Activated T-helper 17 cell treated with anti-CD3 and anti-CD28 coated beads, Interleukin-2, amount 50 U/mL, for 72 hours (primary cell): Measurements from ENCODE around the gene ACTRT2. TPM values are rescaled to one million over a fixed set of nuclear protein-coding genes. Genes with fewer than 3 reads are reported as not detected.

ENCODE experiments used
- ATAC-seq: fragments of 150-1000 bp; cut with Tn5 transposase; replicated peaks from 2 replicates; pipeline ENCODE4 v1.10.0; 2021; ENCODE audit warnings: mild to moderate bottlenecking, moderate library complexity
- H3K27ac Mint-ChIP-seq: one replicate; pipeline ENCODE4 v1.8.0; 2022; ENCODE audit warnings: mixed read lengths
- H3K27me3 Mint-ChIP-seq: one replicate; pipeline ENCODE4 v1.8.0; 2022; ENCODE audit warnings: mixed read lengths
- H3K36me3 Mint-ChIP-seq: one replicate; pipeline ENCODE4 v1.8.0; 2022; ENCODE audit warnings: low read depth, mild to moderate bottlenecking, mixed read lengths
- H3K4me1 Mint-ChIP-seq: one replicate; pipeline ENCODE4 v1.8.0; 2022; ENCODE audit warnings: mixed read lengths
- H3K4me3 Mint-ChIP-seq: one replicate; pipeline ENCODE4 v1.8.0; 2022; ENCODE audit warnings: mild to moderate bottlenecking, mixed read lengths
- H3K9me3 Mint-ChIP-seq: one replicate; pipeline ENCODE4 v1.8.0; 2022; ENCODE audit warnings: mixed read lengths
- total RNA-seq, 2 donors: library from RNA; stranded (reverse); gene quantifications; one replicate each; pipeline ENCODE4 v1.2.3, GENCODE V29; 2022

The ACTRT2 gene
- total RNA-seq, 2 donors from 2014 or later = not detected

GRCh38 chr1:2989185-2989584 is 32.1 kb upstream of the ACTRT2 start:
- no peak for ATAC-seq

GRCh38 chr1:2989976-2990375 is 31.3 kb upstream of the ACTRT2 start:
- no peaks in the 10 kb centered on the region for H3K9me3 Mint-ChIP-seq
- no peaks in the 10 kb centered on the region for H3K36me3 Mint-ChIP-seq
- ATAC-seq = no peak
- peaks cover 9% of the 10 kb centered on the region for H3K4me1 Mint-ChIP-seq
- no peak overlapping the region for H3K27ac Mint-ChIP-seq
- H3K4me3 Mint-ChIP-seq = no peak overlapping the region
- H3K27me3 Mint-ChIP-seq = peaks cover 15% of the 10 kb centered on the region

More at GRCh38 chr1:2989185-2989584, 32.1 kb upstream of the ACTRT2 start:
- peaks cover 9% of the 10 kb centered on the region for H3K4me1 Mint-ChIP-seq
- no peaks in the 10 kb centered on the region for H3K9me3 Mint-ChIP-seq
- no peak overlapping the region for H3K27ac Mint-ChIP-seq
- peaks cover 15% of the 10 kb centered on the region for H3K27me3 Mint-ChIP-seq
- no peak overlapping the region for H3K4me3 Mint-ChIP-seq
- no peaks in the 10 kb centered on the region for H3K36me3 Mint-ChIP-seq

GRCh38 chr1:2990376-2991115 is 30.7 kb upstream of the ACTRT2 start:
- ATAC-seq = no peak
- peaks cover 9% of the 10 kb centered on the region for H3K4me1 Mint-ChIP-seq
- peaks cover 14% of the 10 kb centered on the region for H3K27me3 Mint-ChIP-seq
- H3K4me3 Mint-ChIP-seq = no peak overlapping the region
- no peaks in the 10 kb centered on the region for H3K36me3 Mint-ChIP-seq
- H3K27ac Mint-ChIP-seq = no peak overlapping the region
- H3K9me3 Mint-ChIP-seq = no peaks in the 10 kb centered on the region

GRCh38 chr1:2991753-2992495 is 29.3 kb upstream of the ACTRT2 start:
- H3K4me1 Mint-ChIP-seq = no peaks in the 10 kb centered on the region
- ATAC-seq = no peak
- no peak overlapping the region for H3K4me3 Mint-ChIP-seq
- no peaks in the 10 kb centered on the region for H3K9me3 Mint-ChIP-seq
- peaks cover 8% of the 10 kb centered on the region for H3K27me3 Mint-ChIP-seq
- no peaks in the 10 kb centered on the region for H3K36me3 Mint-ChIP-seq
- no peak overlapping the region for H3K27ac Mint-ChIP-seq

- Mint-ChIP-seq H3K36me3 (no peaks in the 10 kb centered on the region), H3K27ac (no peak overlapping the region), H3K9me3 (no peaks in the 10 kb centered on the region), H3K4me1 (no peaks in the 10 kb centered on the region), H3K27me3 (peaks cover 8% of the 10 kb centered on the region), H3K4me3 (no peak overlapping the region)
- ATAC-seq = no peak
Observed at GRCh38 chr1:2998503-2999100, 22.7 kb upstream of the ACTRT2 start.

GRCh38 chr1:2999138-2999537 is 22.1 kb upstream of the ACTRT2 start:
- H3K27ac Mint-ChIP-seq = no peak overlapping the region
- peaks cover 8% of the 10 kb centered on the region for H3K27me3 Mint-ChIP-seq
- no peaks in the 10 kb centered on the region for H3K9me3 Mint-ChIP-seq
- no peaks in the 10 kb centered on the region for H3K4me1 Mint-ChIP-seq
- no peak for ATAC-seq
- no peaks in the 10 kb centered on the region for H3K36me3 Mint-ChIP-seq
- H3K4me3 Mint-ChIP-seq = no peak overlapping the region

- Mint-ChIP-seq H3K9me3 (no peaks in the 10 kb centered on the region), H3K4me3 (no peak overlapping the region), H3K27ac (no peak overlapping the region), H3K36me3 (no peaks in the 10 kb centered on the region), H3K4me1 (no peaks in the 10 kb centered on the region), H3K27me3 (peaks cover 8% of the 10 kb centered on the region)
- ATAC-seq = no peak
Observed at GRCh38 chr1:2999571-2999970, 21.7 kb upstream of the ACTRT2 start.

GRCh38 chr1:3000214-3000613 is 21.1 kb upstream of the ACTRT2 start:
- Mint-ChIP-seq H3K27me3 (peaks cover 8% of the 10 kb centered on the region), H3K4me1 (no peaks in the 10 kb centered on the region), H3K9me3 (no peaks in the 10 kb centered on the region), H3K4me3 (no peak overlapping the region), H3K36me3 (no peaks in the 10 kb centered on the region), H3K27ac (no peak overlapping the region)
- ATAC-seq = no peak

GRCh38 chr1:3000671-3001470 is 20.4 kb upstream of the ACTRT2 start:
- H3K27ac Mint-ChIP-seq = no peak overlapping the region
- ATAC-seq = no peak
- H3K9me3 Mint-ChIP-seq = no peaks in the 10 kb centered on the region
- no peak overlapping the region for H3K4me3 Mint-ChIP-seq
- no peaks in the 10 kb centered on the region for H3K36me3 Mint-ChIP-seq
- H3K4me1 Mint-ChIP-seq = no peaks in the 10 kb centered on the region
- H3K27me3 Mint-ChIP-seq = peaks cover 8% of the 10 kb centered on the region

GRCh38 chr1:3001471-3002348 is 19.6 kb upstream of the ACTRT2 start:
- H3K27me3 Mint-ChIP-seq = peaks cover 10% of the 10 kb centered on the region
- H3K9me3 Mint-ChIP-seq = peaks cover 2% of the 10 kb centered on the region
- H3K4me1 Mint-ChIP-seq = no peaks in the 10 kb centered on the region
- no peak overlapping the region for H3K27ac Mint-ChIP-seq
- no peak for ATAC-seq
- H3K4me3 Mint-ChIP-seq = no peak overlapping the region
- no peaks in the 10 kb centered on the region for H3K36me3 Mint-ChIP-seq

GRCh38 chr1:3002349-3003038 is 18.8 kb upstream of the ACTRT2 start:
- ATAC-seq = no peak
- H3K36me3 Mint-ChIP-seq = no peaks in the 10 kb centered on the region
- H3K4me3 Mint-ChIP-seq = no peak overlapping the region
- H3K4me1 Mint-ChIP-seq = no peaks in the 10 kb centered on the region
- H3K9me3 Mint-ChIP-seq = peaks cover 5% of the 10 kb centered on the region
- peaks cover 4% of the 10 kb centered on the region for H3K27me3 Mint-ChIP-seq
- no peak overlapping the region for H3K27ac Mint-ChIP-seq

- H3K27me3 Mint-ChIP-seq = peaks cover 3% of the 10 kb centered on the region
- no peaks in the 10 kb centered on the region for H3K36me3 Mint-ChIP-seq
- no peak overlapping the region for H3K27ac Mint-ChIP-seq
- no peaks in the 10 kb centered on the region for H3K4me1 Mint-ChIP-seq
- H3K9me3 Mint-ChIP-seq = peaks cover 5% of the 10 kb centered on the region
- ATAC-seq = no peak
- no peak overlapping the region for H3K4me3 Mint-ChIP-seq
Observed at GRCh38 chr1:3003039-3003940, 18.0 kb upstream of the ACTRT2 start.
